Osteocyte (in vitro differentiated cells): ENCODE measurements around the gene PITX3. TPM values are rescaled to one million over a fixed set of nuclear protein-coding genes. Genes with fewer than 3 reads are reported as not detected.

ENCODE experiments used
- DNase-seq: peaks from one replicate; pipeline ENCODE4 v3.0.0; 2021; ENCODE audit warnings: mixed read lengths; ENCODE audit not compliant: unreplicated experiment; ENCODE audit errors: extremely low spot score
- H3K27ac Mint-ChIP-seq: one replicate; pipeline ENCODE4 v1.8.0; 2021; ENCODE audit warnings: mild to moderate bottlenecking, mixed read lengths; ENCODE audit not compliant: unreplicated experiment
- H3K27me3 Mint-ChIP-seq: one replicate; pipeline ENCODE4 v1.8.0; 2021; ENCODE audit warnings: mixed read lengths; ENCODE audit not compliant: unreplicated experiment
- H3K36me3 Mint-ChIP-seq: one replicate; pipeline ENCODE4 v1.8.0; 2021; ENCODE audit warnings: mixed read lengths; ENCODE audit not compliant: unreplicated experiment
- H3K4me1 Mint-ChIP-seq: one replicate; pipeline ENCODE4 v1.8.0; 2021; ENCODE audit warnings: mixed read lengths; ENCODE audit not compliant: unreplicated experiment
- H3K4me3 Mint-ChIP-seq: one replicate; pipeline ENCODE4 v1.8.0; 2021; ENCODE audit warnings: mild to moderate bottlenecking, moderate library complexity, mixed read lengths; ENCODE audit not compliant: unreplicated experiment
- H3K9me3 Mint-ChIP-seq: one replicate; pipeline ENCODE4 v1.8.0; 2021; ENCODE audit warnings: mixed read lengths; ENCODE audit not compliant: unreplicated experiment
- CTCF ChIP-seq: fragments of 200-600 bp; sonication (generic); IDR thresholded peaks from 2 replicates; pipeline ENCODE4 v1.5.0; 2021; ENCODE audit warnings: antibody characterized with exemption, mild to moderate bottlenecking, moderate library complexity
- total RNA-seq: library from RNA; stranded (reverse); gene quantifications from 2 replicates; pipeline ENCODE4 v1.2.1, GENCODE V29; 2021

Gene PITX3
- total RNA-seq, 1 donor from 2014 or later = not detected

GRCh38 chr10:102235598-102235920 lies 5.8 kb downstream of the PITX3 start:
- no peaks in the 10 kb centered on the region for H3K9me3 Mint-ChIP-seq
- DNase-seq = no peak
- no peaks in the 10 kb centered on the region for H3K36me3 Mint-ChIP-seq
- H3K4me3 Mint-ChIP-seq = no peak overlapping the region
- no peak overlapping the region for H3K27ac Mint-ChIP-seq
- H3K27me3 Mint-ChIP-seq = peaks cover 55% of the 10 kb centered on the region
- peaks cover 11% of the 10 kb centered on the region for H3K4me1 Mint-ChIP-seq
- no peak for TF ChIP-seq CTCF

GRCh38 chr10:102234888-102235597 lies 6.3 kb downstream of the PITX3 start:
- H3K36me3 Mint-ChIP-seq = no peaks in the 10 kb centered on the region
- H3K27me3 Mint-ChIP-seq = peaks cover 50% of the 10 kb centered on the region

GRCh38 chr10:102233997-102234396 lies 7.3 kb downstream of the PITX3 start:
- Mint-ChIP-seq H3K27me3 (peaks cover 46% of the 10 kb centered on the region), H3K36me3 (no peaks in the 10 kb centered on the region), H3K9me3 (no peaks in the 10 kb centered on the region), H3K4me3 (no peak overlapping the region), H3K27ac (no peak overlapping the region), H3K4me1 (peaks cover 13% of the 10 kb centered on the region)
- TF ChIP-seq CTCF = no peak
- no peak for DNase-seq

More at GRCh38 chr10:102234888-102235597, 6.3 kb downstream of the PITX3 start:
- no peak for DNase-seq
- H3K27ac Mint-ChIP-seq = no peak overlapping the region
- H3K4me1 Mint-ChIP-seq = peaks cover 11% of the 10 kb centered on the region
- TF ChIP-seq CTCF = no peak
- H3K4me3 Mint-ChIP-seq = no peak overlapping the region
- H3K9me3 Mint-ChIP-seq = no peaks in the 10 kb centered on the region

- H3K36me3 Mint-ChIP-seq = no peaks in the 10 kb centered on the region
- H3K9me3 Mint-ChIP-seq = no peaks in the 10 kb centered on the region
- TF ChIP-seq CTCF = peak; percentile 73
- no peak overlapping the region for H3K27ac Mint-ChIP-seq
- peak; percentile 86 for DNase-seq
- H3K4me3 Mint-ChIP-seq = peak overlapping the region; percentile 63
- H3K27me3 Mint-ChIP-seq = peaks cover 48% of the 10 kb centered on the region
- peaks cover 13% of the 10 kb centered on the region for H3K4me1 Mint-ChIP-seq
Observed at GRCh38 chr10:102231357-102232318, 9.7 kb downstream of the PITX3 start.

GRCh38 chr10:102230861-102231356 lies 10.4 kb downstream of the PITX3 start:
- Mint-ChIP-seq H3K36me3 (no peaks in the 10 kb centered on the region), H3K27me3 (peaks cover 44% of the 10 kb centered on the region), H3K27ac (no peak overlapping the region), H3K9me3 (no peaks in the 10 kb centered on the region), H3K4me1 (peaks cover 19% of the 10 kb centered on the region), H3K4me3 (peak overlapping the region; percentile 63)
- DNase-seq = no peak
- peak; percentile 52 for TF ChIP-seq CTCF
